HepG2 (cell line): ENCODE measurements around the gene REEP2. TPM values are rescaled to one million over a fixed set of nuclear protein-coding genes. Genes with fewer than 3 reads are reported as not detected.

Experiments
- ATAC-seq: fragments of 200-7000 bp; cut with Tn5 transposase; 3 replicates; pipeline ENCODE4 v1.9.1; 2020; ENCODE audit warnings: mild to moderate bottlenecking, moderate library complexity
- BruUV-seq: library from RNA; stranded (reverse); fragments of 400-500 nt; replicated peaks from 2 replicates; lab custom pipeline; 2021; lab: Mats Ljungman, UMichigan
- CTCF ChIA-PET: fragments of 300-600 bp; formaldehyde crosslinking; extraction: SDS; loops from one replicate; lab custom pipeline; 2021; ENCODE audit warnings: low total read pairs, inconsistent platforms, low intra/inter-chr PET ratio; lab: Yijun Ruan, JAX
- POLR2A ChIA-PET: fragments of 350-600 bp; sonication (Branson Sonifier 250); formaldehyde crosslinking; loops from one replicate; lab custom pipeline; 2020; ENCODE audit warnings: antibody characterized with exemption, inconsistent platforms; lab: Yijun Ruan, JAX
- DNase-seq: peaks from one replicate; pipeline ENCODE4 v3.0.0-alpha.2; 2015; ENCODE audit warnings: low spot score
- FAIRE-seq: peaks from 3 replicates; lab custom pipeline; 2011; peaks lifted over from hg19 to GRCh38; lab: Jason Lieb, UNC
- H2AFZ ChIP-seq: one replicate; pipeline ENCODE4 v1.6.1; 2011; ENCODE audit warnings: low read length, inconsistent platforms
- H3K27ac ChIP-seq: fragments of 300-600 bp; 3 replicates; pipeline ENCODE4 v1.8.0; 2011; ENCODE audit warnings: mixed run types, mild to moderate bottlenecking, mixed read lengths, low read length, inconsistent platforms; ENCODE audit not compliant: insufficient read depth; ENCODE audit errors: extremely low read length
- H3K27me3 ChIP-seq, 2 experiments: fragments of 200-600 bp in 1 of 2; 2 replicates in 1 of 2; 3 replicates in 1 of 2; pipeline versions ENCODE4 v1.6.0 to v1.8.0; 2011; ENCODE audit warnings: low read length in 2 of 2, mild to moderate bottlenecking in 2 of 2, moderate library complexity in 2 of 2, inconsistent platforms in 1 of 2; ENCODE audit not compliant: insufficient read depth in 2 of 2, control insufficient read depth in 1 of 2
- H3K36me3 ChIP-seq, 2 experiments: fragments of 200-600 bp in 1 of 2; replicated peaks in 1 of 2; 2 replicates in 1 of 2; 3 replicates in 1 of 2; pipeline versions ENCODE4 v1.5.1 to v1.8.0; 2011; ENCODE audit warnings: low read length in 2 of 2, inconsistent platforms in 1 of 2; ENCODE audit not compliant: insufficient read depth in 2 of 2, control insufficient read depth in 1 of 2
- H3K4me1 ChIP-seq: 2 replicates; pipeline ENCODE4 v1.5.1; 2012; ENCODE audit warnings: low read length, inconsistent platforms; ENCODE audit not compliant: insufficient read depth
- H3K4me2 ChIP-seq: 2 replicates; pipeline ENCODE4 v1.6.0; 2011; ENCODE audit warnings: low read depth, low read length, inconsistent platforms
- H3K4me3 ChIP-seq, 3 experiments: fragments of 200-600 bp in 1 of 3; sonication (generic), shearing (Covaris generic) in 1 of 3; replicated peaks in 1 of 3; 2 replicates each; pipeline ENCODE4 v1.5.1; 2011 to 2016; ENCODE audit warnings: low read length in 3 of 3, inconsistent platforms in 2 of 3, low read depth in 2 of 3, mild to moderate bottlenecking in 2 of 3, control low read depth in 1 of 3, mixed read lengths in 1 of 3; ENCODE audit not compliant: insufficient read depth in 1 of 3
- H3K79me2 ChIP-seq: one replicate; pipeline ENCODE4 v1.6.1; 2011; ENCODE audit warnings: low read length, inconsistent platforms; ENCODE audit not compliant: insufficient read depth
- H3K9ac ChIP-seq: 2 replicates; pipeline ENCODE4 v1.6.0; 2011; ENCODE audit warnings: mild to moderate bottlenecking, low read depth, low read length, inconsistent platforms; ENCODE audit not compliant: insufficient read depth
- H3K9me3 ChIP-seq: 2 replicates; pipeline ENCODE4 v1.5.1; 2012; ENCODE audit warnings: mild to moderate bottlenecking, low read length
- H4K20me1 ChIP-seq: 2 replicates; pipeline ENCODE4 v1.6.0; 2011; ENCODE audit warnings: inconsistent platforms, mild to moderate bottlenecking, low read length, moderate library complexity; ENCODE audit not compliant: insufficient read depth
- ATF6 ChIP-seq: sonication (generic); formaldehyde crosslinking; conservative IDR thresholded peaks from 2 replicates; pipeline ENCODE4 v1.4.0; 2020; ENCODE audit warnings: missing genetic modification reagents
- EEA1 ChIP-seq: sonication (generic); formaldehyde crosslinking; IDR thresholded peaks from 2 replicates; pipeline ENCODE4 v1.5.1; 2020; ENCODE audit warnings: mild to moderate bottlenecking, missing genetic modification reagents, borderline replicate concordance
- HNF1B ChIP-seq: sonication (generic); formaldehyde crosslinking; IDR thresholded peaks from 2 replicates; pipeline ENCODE4 v1.5.1; 2020; ENCODE audit warnings: mild to moderate bottlenecking, moderate library complexity, missing genetic modification reagents
- PITX1 ChIP-seq: sonication (generic); formaldehyde crosslinking; IDR thresholded peaks from 2 replicates; pipeline ENCODE4 v1.5.1; 2020; ENCODE audit warnings: mild to moderate bottlenecking, missing genetic modification reagents
- POLR2A ChIP-seq, 2 experiments: IDR thresholded peaks; 2 replicates each; pipeline ENCODE4 v1.6.1; 2011; ENCODE audit warnings: low read depth in 2 of 2, low read length in 2 of 2, mild to moderate bottlenecking in 1 of 2, moderate library complexity in 1 of 2; ENCODE audit not compliant: insufficient read depth in 1 of 2
- THAP11 ChIP-seq: IDR thresholded peaks from 2 replicates; pipeline ENCODE4 v1.6.1; 2016; ENCODE audit warnings: missing biosample characterization, missing genetic modification reagents
- ZNF280B ChIP-seq: sonication (generic); formaldehyde crosslinking; IDR thresholded peaks from 2 replicates; pipeline ENCODE4 v1.5.0; 2020; ENCODE audit warnings: missing genetic modification reagents, mild to moderate bottlenecking, borderline replicate concordance
- ZNF644 ChIP-seq: IDR thresholded peaks from 2 replicates; pipeline ENCODE4 v1.6.1; 2016; ENCODE audit warnings: low read depth
- ZNF777 ChIP-seq: sonication (generic); formaldehyde crosslinking; IDR thresholded peaks from 2 replicates; pipeline ENCODE4 v1.4.0; 2020; ENCODE audit warnings: missing genetic modification reagents
- ZNF781 ChIP-seq: sonication (generic); formaldehyde crosslinking; IDR thresholded peaks from 2 replicates; pipeline ENCODE4 v1.5.1; 2020; ENCODE audit warnings: borderline replicate concordance, mild to moderate bottlenecking, missing genetic modification reagents; ENCODE audit errors: not compliant biosample characterization
- WGBS: methylation state at CpG from one replicate; pipeline ENCODE4 v1.1.6; 2017; ENCODE audit warnings: low lambda C conversion rate; 5-methylcytosine and 5-hydroxymethylcytosine counted together
- in situ Hi-C: cut with HindIII; loops from 2 replicates; pipeline ENCODE4 v1.10.0; 2017; ENCODE audit warnings: low pct_unique_long_range_greater_than_20kb; ENCODE audit not compliant: extremely low pct_ligation_motif_present
- intact Hi-C: fragments of 100-400 bp; cut with micrococcal nuclease; formaldehyde crosslinking; loops from one replicate; pipeline ENCODE4 v1.10.0; 2022; ENCODE audit not compliant: unreplicated experiment
- polyA plus RNA-seq, 8 experiments: library from polyadenylated mRNA; depleted of rRNA in 3 of 8; stranded (reverse) in 7 of 8; unstranded in 1 of 8; fragments of >200 nt; fragmentation: Illumina TruSeq in 4 of 8; extraction: Trizol in 4 of 8; gene quantifications; 2 replicates each; pipeline versions ENCODE4 v1.2.1 to v1.2.3, GENCODE V29; 2011 to 2016; ENCODE audit warnings: low read depth in 4 of 8, missing spikeins in 1 of 8, mixed read lengths in 1 of 8; ENCODE audit not compliant: insufficient read depth in 1 of 8
- total RNA-seq, 5 experiments: library from RNA; depleted of rRNA; stranded (reverse); fragments of >200 nt; fragmentation: Illumina TruSeq; extraction: Trizol; gene quantifications; 2 replicates each; pipeline ENCODE4 v1.2.3, GENCODE V29; 2016; ENCODE audit warnings: low read depth in 1 of 5
- TF ChIP-seq, protein P1 (sequence below): sonication (generic); formaldehyde crosslinking; conservative IDR thresholded peaks from 2 replicates; pipeline ENCODE4 v1.8.0; 2022; ENCODE audit warnings: mild to moderate bottlenecking, moderate library complexity, missing genetic modification reagents
- TF ChIP-seq, protein P2 (sequence below): IDR thresholded peaks from 2 replicates; pipeline ENCODE4 v1.6.1; 2012; ENCODE audit warnings: low read depth, low read length, improper control_type of control experiment

REEP2 gene
- total and polyA plus RNA-seq, 2 of the 13 experiments (the other 11 are each of a cell fraction or from before 2014, with no cell fraction given): 5.3 to 7.8 TPM

DNA sequence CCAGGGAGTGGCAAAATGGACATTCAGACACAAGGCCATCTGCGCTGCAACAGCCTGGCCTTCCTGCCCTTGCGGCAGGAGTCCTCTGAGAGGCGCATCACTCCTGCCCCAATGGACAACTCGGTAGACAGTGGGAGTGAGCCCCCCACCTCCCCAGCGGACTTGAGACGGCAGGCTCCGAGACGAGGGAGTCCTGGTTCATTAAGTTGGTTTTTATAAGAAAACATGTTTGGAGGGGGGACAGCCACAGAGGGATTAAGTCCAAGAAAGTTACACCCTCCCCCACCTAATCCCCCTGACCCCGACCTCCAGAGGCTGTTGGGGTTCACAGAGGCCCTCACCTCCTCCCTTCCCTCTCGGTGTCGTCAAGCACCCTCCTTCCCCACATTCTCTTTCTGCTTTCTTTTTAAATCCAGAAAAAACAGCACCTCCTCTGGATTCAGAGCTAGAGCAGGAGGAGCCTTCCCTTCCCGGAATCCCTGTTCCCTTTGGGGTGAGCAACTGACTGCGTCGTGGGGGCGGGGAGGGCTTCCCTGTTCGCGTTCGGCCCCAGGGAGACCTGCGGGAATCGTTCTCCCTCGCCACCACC is 24.7 kb downstream of the REEP2 start:
- intact Hi-C loops (loop anchor here (1.0 to 2.0 kb wide), 2 partner anchors 40 to 79 kb away; partner anchors contain the start of gene ETF1), in situ Hi-C loops (loop anchor here (5.0 kb wide), 1 partner anchor 79 kb away; the partner anchor contains the start of gene ETF1)
- H3K36me3 ChIP-seq: peaks cover 0 to 7% of the 10 kb centered on the region in 2 experiments; a peak in 2 of 5 replicates
- DNase-seq: no peak
- peak; percentile 12 for ATAC-seq
- 0% methylated on average over 10 of the region's 21 CpGs for WGBS
- peak overlapping the region; percentile 83 for H3K4me2 ChIP-seq
- peak overlapping the region; percentile 95 for H3K27ac ChIP-seq
- peaks cover 0 to 8% of the 10 kb centered on the region in 2 experiments; a peak in 3 of 5 replicates for H3K27me3 ChIP-seq
- no peaks in the 10 kb centered on the region for H3K9me3 ChIP-seq
- H3K79me2 ChIP-seq: peaks cover 3% of the 10 kb centered on the region
- no TSS peak for BruUV-seq
- peaks cover 54% of the 10 kb centered on the region for H3K4me1 ChIP-seq
- POLR2A ChIA-PET: interaction anchor here (1.0 to 4.0 kb wide), 6 partner anchors 18 to 112 kb away, joined by 3 to 58 read pairs (median 6); partner anchors contain the start of gene HSPA9
- peak overlapping the region; percentile 81 for H3K9ac ChIP-seq
- H2AFZ ChIP-seq: no peak overlapping the region
- CTCF ChIA-PET: interaction anchor here (1.1 to 2.5 kb wide), 2 partner anchors 28 to 40 kb away, joined by 4 to 29 read pairs; no protein-coding TSS in a partner anchor
- no peak for FAIRE-seq
- H4K20me1 ChIP-seq: peaks cover 3% of the 10 kb centered on the region; the same call in 1 of the 2 replicates
- H3K4me3 ChIP-seq: peak overlapping the region; percentile 61 to 78 (median 66)
- no peak for TF ChIP-seq HNF1B (CRISPR knock-in tag)
- TF ChIP-seq ZNF280B (CRISPR knock-in tag): no peak
- no peak for TF ChIP-seq ZNF644 (CRISPR knock-in tag)
- no peak for TF ChIP-seq PITX1 (CRISPR knock-in tag)
- peak; percentile 3 for TF ChIP-seq ZNF781 (CRISPR knock-in tag)
- TF ChIP-seq, protein P1, sequence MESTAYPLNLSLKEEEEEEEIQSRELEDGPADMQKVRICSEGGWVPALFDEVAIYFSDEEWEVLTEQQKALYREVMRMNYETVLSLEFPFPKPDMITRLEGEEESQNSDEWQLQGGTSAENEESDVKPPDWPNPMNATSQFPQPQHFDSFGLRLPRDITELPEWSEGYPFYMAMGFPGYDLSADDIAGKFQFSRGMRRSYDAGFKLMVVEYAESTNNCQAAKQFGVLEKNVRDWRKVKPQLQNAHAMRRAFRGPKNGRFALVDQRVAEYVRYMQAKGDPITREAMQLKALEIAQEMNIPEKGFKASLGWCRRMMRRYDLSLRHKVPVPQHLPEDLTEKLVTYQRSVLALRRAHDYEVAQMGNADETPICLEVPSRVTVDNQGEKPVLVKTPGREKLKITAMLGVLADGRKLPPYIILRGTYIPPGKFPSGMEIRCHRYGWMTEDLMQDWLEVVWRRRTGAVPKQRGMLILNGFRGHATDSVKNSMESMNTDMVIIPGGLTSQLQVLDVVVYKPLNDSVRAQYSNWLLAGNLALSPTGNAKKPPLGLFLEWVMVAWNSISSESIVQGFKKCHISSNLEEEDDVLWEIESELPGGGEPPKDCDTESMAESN: 0 out of 2 replicates have a peak, but pooled peaks have one; percentile 3
- 0 out of 4 replicates have a peak, but pooled peaks of 1 of the 2 experiments have one; percentile 34 for TF ChIP-seq POLR2A (IDR thresholded peaks at IDR 0.05; ENCODE audit: insufficient read depth in 1 of 2, low read depth in 2 of 2, low read length in 2 of 2)
- 0 out of 2 replicates have a peak, but pooled peaks have one; percentile 19 for TF ChIP-seq ATF6 (CRISPR knock-in tag)
- 0 out of 2 replicates have a peak, but pooled peaks have one; percentile 72 for TF ChIP-seq EEA1 (CRISPR knock-in tag)
- TF ChIP-seq ZNF777 (CRISPR knock-in tag): peak; percentile 22; the same call in 1 of the 2 replicates
- TF ChIP-seq, protein P2, sequence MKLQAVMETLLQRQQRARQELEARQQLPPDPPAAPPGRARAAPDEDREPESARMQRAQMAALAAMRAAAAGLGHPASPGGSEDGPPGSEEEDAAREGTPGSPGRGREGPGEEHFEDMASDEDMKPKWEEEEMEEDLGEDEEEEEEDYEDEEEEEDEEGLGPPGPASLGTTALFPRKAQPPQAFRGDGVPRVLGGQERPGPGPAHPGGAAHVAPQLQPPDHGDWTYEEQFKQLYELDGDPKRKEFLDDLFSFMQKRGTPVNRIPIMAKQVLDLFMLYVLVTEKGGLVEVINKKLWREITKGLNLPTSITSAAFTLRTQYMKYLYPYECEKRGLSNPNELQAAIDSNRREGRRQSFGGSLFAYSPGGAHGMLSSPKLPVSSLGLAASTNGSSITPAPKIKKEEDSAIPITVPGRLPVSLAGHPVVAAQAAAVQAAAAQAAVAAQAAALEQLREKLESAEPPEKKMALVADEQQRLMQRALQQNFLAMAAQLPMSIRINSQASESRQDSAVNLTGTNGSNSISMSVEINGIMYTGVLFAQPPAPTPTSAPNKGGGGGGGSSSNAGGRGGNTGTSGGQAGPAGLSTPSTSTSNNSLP: 0 out of 2 replicates have a peak, but pooled peaks have one; percentile 3
- no peak for TF ChIP-seq THAP11
